ENCODE measurements around the gene NLRP3. TPM values are rescaled to one million over a fixed set of nuclear protein-coding genes. Genes with fewer than 3 reads are reported as not detected.
"Not testable (repeated sequence)": the region's sequence is repeated elsewhere in the genome, so short reads cannot be mapped to it uniquely, and the experiment has no call there.

Gene NLRP3
- total RNA-seq, 1 donor from 2014 or later, result not detected

DNA sequence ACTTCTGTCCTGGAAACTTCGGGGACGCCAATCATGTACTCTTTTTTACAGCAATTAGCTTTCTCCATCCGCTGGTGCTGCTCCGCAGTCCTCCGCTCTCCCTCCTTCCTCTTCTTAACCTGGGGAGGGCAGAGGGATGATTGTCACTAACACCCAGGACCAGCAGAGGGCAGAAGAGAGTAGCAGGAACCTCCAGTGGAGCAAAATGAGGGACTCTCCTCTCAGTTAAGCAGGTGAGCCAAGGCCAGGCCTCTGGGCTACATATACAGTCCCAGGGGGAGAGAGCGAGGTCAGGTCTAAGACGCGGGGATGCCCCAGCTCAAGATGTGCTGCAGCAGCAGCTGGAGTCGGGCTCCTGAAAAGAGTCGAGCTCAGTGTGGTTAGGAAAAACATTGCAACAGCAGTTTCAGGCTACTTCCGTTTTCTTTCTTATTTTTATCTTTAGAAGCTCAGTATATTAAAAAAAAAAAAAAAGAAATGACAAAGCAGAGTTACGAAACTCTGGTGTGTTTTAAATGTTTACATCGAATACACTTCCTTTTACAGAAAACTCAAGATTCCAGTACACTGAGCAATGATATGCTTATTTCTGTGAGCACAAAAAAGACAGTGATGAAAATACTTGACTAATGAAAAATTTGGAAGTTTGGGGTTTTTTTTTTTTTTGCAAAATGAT lies 25.7 kb upstream of the NLRP3 start:
- peak; percentile 19 for DNase-seq (ENCODE audit: low read depth, low spot score)

DNA sequence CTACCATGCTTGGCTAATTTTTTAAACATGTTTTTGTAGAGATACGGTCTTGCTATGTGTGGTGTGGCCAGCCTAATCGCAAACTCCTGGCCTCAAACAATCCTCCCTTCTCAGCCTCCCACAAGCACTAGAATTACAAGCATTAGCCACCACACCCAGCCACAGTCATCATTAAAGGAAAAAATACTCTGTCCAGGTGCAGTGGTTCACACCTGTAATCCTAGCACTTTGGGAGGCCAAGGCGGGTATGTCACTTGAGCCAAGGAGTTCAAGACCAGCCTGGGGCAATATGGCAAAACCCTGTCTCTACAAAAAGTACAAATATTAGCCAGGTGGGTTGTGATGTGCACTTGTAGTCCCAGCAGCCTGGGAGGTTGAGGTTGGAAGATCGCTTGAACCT lies 25.0 kb upstream of the NLRP3 start:
- DNase-seq (ENCODE audit: low read depth, low spot score), result no peak

DNA sequence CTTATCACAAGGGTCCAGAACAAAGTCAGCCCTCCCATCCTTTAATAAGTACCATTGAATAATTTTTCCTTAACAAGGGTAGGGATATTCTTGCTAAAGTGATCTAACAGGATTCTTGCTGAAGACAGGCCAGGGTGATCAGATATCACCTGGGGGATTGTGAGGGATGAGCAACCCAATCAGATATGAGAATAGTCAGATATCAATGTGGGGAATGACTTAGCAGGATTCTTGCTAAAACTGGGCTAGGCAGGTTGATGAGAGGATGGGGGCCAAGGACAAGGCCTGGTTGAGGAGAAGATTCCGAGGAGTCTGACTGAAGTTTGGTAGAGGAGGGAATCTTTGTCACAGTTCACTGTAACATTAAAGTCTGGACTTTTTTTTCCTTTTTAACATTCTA lies 23.9 kb upstream of the NLRP3 start:
- DNase-seq (ENCODE audit: low read depth, low spot score), result no peak

DNA sequence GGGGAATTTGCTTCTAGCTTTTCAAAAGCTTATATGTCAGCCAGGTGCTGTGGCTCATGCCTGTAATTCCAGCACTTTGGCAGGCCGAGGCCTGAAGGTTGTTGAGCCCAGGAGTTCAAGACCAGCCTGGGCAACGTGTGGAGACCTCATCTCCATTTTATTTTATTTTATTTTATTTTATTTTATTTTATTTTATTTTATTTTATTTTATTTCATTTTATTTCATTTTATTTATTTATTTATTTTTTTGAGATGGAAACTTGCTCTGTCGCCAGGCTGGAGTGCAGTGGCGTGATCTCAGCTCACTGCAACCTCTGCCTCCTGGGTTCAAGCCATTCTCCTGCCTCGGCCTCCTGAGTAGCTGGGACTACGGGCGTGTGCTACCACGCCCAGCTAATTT lies 20.9 kb upstream of the NLRP3 start:
- not testable (repeated sequence) for DNase-seq (ENCODE audit: low read depth, low spot score)

DNA sequence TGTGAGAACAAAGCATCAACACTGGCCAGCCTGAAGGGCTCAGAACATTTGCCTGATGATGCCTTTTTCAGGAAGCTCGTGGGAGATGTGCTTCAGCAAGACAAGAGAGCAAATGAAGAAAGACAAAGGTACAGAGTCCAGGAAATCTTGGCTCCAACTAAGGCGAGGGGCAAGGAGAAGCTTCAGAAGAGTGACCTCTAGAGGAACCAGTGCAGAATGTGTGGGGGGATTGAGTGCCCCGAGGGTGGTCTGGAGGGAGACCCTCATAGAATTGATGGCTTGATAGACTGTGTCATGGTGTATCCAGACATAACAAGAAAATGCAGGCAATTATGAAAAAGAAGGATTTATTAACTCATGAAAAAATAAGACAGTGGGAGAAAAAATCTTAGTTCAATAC lies 15.3 kb upstream of the NLRP3 start:
- DNase-seq (ENCODE audit: low read depth, low spot score), result no peak

DNA sequence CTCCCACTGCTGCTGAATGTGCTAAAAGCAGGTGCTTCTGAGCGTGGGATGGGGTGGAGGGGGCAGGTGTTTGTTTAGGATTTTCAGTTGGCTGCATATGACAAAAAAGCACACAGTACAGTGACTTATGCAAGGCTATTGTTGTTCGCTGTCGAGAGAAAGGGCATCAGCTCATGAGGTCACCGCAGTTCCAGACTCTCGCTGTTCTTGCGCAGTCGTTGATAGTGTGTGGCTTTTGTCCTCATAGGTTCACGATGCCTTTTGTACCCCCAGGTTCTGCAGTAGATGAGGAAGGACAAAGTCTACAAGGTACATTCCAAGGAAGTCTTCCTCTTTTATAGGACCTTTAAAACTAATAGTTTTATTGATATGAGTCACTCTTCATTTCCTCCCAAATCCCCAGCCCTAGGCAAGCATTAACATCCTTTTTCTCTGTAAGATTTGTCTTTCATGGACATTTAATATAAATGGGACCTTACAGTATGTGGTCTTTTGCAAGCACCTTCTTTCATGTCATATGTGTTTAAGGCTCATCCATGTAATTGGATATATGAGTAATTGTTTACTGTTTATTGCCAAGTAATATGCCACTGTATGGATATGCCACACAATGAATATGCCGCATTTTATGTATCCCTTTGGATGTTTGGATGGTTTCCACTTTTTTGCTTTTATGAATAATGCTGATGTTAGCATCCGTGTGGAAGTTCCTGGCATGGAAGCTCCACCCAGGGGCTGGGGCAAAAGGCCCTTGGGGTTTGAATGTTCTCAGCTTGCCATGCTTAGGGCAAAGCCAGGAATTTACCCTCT lies 14.5 kb upstream of the NLRP3 start:
- no peak for DNase-seq (ENCODE audit: low read depth, low spot score)

DNA sequence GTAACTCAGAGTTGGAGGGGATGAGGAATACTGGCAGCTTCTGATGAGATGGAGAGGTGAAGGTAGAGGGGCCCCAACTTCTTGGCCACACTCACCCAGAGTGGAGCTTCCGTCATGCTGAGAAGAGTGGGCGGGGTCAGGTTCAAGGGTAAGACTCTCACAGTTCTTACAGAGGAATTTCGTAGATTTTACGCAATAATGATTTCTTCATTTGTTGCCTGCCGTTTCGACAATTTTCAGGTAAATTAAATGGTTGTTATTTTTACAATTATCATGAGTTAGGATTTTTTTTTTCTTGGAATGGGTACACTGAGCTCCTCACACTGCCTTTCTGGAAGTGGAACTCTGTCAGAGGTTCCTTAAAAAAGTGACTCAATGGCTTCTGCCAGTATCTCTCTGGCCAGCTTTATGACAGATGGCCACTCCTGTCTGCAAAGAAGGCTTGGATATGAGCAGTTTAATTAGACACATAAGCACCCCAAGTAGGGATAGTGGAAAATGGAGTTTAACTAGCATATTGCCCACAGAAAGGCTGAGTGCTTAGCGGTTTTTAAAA lies 13.8 kb upstream of the NLRP3 start:
- DNase-seq (ENCODE audit: low read depth, low spot score), result no peak

DNA sequence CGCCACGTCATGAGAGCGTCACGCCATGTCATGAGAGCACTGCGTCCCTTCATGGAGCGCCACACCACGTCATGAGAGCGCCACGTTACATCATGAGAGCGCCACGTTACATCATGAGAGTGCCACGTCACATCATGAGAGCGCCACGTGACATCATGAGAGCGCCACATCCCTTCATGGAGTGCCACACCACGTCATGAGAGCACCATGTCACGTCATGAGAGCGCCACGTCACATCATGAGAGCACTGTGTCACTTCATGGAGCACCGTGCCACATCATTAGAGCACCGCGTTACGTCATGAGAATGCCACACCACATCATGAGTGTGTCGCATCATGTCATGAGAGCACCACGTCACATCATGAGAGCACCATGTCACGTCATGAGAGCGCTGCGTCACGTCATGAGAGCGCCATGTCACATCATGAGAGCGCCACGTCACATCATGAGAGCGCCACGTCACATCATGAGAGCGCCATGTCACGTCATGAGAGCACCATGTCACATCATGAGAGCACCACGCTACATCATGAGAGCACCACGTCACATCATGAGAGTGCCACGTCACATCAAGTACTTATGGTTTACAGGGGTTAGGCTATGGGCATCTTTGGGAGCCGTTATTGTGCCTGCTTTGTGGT lies 9.8 kb upstream of the NLRP3 start:
- no peak for DNase-seq (ENCODE audit: low read depth, low spot score)

DNA sequence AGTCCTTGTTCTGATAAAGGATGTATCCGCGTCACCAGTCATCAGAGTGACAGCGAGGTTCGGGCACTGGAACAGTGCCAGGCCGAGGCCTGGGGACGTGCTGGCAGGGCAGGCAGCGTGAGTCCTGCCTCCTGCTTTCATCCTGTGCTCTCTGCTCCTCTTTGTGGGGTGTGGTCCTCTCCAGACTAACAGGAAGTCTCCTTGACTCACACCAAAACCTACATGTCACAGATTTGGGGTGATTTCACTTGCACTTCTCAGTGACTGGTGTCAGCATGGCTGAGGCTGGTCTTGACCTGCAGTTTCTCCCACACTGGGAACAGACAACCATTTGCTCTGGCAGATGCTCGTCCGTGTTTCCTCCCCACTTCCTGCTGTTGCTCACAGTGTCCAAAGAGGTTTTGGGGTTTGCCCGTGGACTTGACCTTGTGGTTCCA lies 8.8 kb upstream of the NLRP3 start:
- no peak for DNase-seq (ENCODE audit: low read depth, low spot score)

DNA sequence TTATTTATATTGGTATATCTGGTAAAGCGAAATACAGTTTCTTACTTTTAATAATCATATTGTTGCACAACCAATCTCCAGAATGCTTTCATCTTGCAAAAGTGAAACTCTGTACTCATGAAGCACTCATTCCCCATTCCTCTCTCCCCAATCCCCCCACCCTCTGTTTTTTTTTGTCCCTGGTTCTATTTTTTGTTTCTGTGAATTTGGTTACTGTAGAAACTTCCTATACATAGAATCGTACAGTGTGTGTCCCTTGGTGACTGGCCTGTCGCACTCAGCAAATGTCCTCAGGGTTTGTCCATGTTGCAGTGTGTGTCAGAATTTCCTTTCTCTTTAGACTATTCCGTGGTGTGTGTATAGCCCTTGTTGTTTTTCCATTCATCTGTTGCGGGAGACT lies 7.9 kb upstream of the NLRP3 start:
- DNase-seq (ENCODE audit: low read depth, low spot score), result no peak

DNA sequence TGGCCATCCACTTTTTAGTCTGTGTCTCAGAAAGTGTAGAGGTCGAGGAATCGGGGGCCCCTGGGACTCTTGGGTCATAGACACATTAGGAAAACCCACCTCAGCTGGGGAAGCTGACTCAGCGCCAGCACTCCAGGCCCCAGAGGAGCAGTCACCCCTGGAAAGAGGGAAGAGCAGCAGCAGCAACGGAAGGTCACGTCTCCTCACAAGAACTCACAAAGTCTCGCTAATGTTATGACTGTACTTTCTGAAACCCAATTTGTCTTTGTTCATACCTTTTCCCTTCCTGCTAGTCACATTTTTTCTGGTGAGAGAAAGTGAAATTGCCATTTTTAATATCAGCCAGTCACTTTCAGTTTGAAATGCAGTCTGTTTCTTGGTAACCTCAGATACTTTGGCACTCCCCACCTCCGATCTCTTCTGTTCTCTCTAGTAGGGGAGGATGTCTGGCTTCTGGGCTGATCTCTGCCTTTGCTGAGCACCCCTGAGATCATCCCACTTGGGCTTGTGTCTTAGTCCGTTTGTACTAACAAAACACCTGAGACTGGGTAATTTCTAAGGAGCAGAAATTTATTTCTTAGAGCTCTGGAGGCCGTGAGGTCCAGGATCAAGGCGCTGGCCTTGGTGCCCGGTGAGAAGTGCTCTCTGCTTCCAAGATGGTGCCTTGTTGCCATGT lies 6.0 kb upstream of the NLRP3 start:
- DNase-seq (ENCODE audit: low read depth, low spot score), result no peak

DNA sequence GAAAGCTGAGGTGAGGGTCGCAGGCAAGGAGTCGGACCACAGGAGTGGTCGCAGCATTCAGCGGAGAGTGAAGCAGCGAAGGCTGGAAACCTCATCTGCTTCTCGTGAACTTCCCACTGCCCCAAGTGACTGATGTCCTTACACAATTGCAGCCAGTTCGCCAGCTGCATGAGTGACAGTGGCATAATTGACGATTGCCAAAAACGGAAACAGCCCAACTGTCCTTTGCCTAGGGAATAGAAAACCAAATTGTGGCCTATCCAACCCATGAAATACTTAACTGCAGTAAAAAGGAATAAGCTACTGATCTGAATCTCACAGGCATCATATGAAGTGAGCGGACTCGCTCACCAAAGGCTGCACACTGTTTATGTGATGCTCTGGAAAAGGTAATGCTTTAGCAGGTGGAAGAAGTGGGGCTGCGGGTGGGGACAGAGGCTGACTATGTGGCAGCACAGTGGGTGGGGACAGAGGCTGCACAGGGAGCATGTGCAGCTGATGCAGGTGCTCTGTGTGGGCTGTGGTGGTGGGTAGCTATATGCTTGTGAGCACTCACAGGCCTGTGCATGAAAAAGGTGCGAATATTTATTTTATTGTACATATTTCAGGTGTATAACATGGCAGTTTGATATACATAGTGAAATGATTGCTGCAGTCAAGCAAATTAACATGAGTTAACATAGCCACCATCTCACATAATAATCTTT lies 4.2 kb upstream of the NLRP3 start:
- no peak for DNase-seq (ENCODE audit: low read depth, low spot score)

DNA sequence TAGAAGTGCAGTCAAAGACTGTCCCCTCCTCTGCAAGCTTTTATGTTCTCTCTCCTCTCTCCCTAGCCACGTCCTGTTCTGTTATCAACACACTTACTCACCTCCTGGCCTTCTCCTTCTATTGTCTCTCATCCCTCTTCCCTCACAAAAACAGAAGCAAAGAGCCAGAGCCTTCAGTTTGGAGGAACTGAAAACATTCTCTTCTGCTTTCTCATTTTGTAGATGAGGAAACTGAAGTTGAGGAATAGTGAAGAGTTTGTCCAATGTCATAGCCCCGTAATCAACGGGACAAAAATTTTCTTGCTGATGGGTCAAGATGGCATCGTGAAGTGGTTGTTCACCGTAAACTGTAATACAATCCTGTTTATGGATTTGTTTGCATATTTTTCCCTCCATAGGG lies 1.9 kb downstream of the NLRP3 start:
- no peak for DNase-seq (ENCODE audit: low read depth, low spot score)

DNA sequence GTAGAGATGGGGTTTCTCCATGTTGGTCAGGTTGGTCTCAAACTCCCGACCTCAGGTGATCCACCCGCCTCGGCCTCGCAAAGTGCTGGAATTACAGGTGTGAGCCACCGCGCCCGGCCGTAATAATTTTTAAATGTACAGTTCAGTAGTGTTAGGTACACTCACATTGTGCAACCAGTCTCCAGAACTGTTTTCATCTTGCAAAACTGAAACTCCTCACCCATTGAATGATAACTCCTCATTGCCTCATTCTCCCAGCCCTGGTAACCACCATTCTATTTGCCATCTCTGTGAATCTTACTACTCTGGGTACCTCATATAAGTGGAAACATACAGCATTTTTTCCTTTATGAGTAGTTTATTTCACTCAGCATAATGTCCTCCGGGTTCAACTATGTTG lies 3.4 kb downstream of the NLRP3 start:
- DNase-seq (ENCODE audit: low read depth, low spot score), result no peak

DNA sequence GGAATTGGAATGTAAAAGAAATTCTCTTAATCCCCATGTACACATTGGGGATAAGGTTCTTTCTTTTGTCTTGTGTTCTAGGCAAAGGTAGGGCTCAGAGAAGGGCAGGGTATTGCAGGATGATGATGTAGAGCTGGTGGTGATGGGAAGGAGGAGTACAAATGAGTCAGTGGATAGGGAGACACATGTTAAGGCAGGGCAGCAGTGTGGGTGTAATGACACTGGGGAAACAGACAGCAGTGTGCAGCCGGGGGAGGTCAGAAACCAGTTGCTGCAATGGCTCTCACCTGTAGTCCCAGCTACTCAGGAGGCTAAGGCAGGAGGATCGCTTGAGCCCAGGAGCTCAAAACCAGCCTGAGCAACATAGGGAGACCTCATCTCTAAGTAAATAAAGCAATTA lies 5.1 kb downstream of the NLRP3 start:
- DNase-seq (ENCODE audit: low read depth, low spot score), result no peak

DNA sequence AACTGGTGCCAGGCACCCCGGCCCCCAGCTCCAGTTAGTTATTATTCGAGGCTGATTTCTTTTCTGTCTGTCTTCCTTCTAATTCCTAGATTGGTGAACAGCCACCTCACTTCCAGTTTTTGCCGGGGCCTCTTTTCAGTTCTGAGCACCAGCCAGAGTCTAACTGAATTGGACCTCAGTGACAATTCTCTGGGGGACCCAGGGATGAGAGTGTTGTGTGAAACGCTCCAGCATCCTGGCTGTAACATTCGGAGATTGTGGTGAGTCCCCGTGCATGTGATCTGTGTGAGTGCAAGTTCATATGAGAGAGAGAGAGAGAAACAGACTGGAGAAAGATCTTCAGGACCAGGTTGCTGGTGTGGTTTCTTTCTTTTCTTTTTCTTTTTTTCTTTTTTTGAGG lies 13.5 kb downstream of the NLRP3 start:
- DNase-seq (ENCODE audit: low read depth, low spot score), result no peak

DNA sequence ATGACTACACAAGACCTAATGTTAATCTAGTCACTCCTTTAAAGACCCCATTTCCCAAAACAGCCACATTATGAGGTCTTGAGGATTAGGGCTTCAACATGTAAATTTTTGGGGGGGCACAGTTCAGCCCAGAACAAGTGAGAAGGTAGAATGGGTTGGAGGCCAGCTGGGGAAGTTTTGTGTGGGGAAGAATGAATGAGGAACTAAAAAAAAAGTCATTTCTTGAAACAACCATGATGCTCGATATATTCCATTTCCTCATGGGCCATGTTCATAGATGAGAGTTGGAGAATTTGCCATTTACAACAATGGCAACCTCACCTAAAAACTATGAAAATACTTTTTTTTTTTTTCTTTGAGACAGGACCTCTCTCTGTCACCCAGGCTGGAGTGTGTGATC lies 14.5 kb downstream of the NLRP3 start:
- no peak for DNase-seq (ENCODE audit: low read depth, low spot score)

DNA sequence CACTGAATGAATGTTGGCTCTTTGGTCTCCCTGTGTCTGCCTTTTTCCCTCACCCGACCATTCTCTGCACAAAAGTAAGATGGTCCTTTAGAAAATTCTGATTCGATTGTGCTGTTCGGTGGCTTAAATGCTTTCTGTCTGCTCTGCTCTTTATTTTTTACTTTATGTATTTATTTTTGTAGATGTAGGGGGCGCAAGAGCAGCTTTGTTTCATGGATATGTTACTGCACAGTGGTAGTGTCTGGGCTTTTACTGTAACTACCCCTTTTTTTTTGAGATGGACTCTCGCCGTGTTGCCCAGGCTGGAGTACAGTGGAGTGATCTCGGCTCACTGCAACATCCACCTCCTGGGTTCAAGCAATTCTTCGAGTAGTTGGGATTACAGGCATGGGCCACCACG lies 15.7 kb downstream of the NLRP3 start:
- no peak for DNase-seq (ENCODE audit: low read depth, low spot score)

DNA sequence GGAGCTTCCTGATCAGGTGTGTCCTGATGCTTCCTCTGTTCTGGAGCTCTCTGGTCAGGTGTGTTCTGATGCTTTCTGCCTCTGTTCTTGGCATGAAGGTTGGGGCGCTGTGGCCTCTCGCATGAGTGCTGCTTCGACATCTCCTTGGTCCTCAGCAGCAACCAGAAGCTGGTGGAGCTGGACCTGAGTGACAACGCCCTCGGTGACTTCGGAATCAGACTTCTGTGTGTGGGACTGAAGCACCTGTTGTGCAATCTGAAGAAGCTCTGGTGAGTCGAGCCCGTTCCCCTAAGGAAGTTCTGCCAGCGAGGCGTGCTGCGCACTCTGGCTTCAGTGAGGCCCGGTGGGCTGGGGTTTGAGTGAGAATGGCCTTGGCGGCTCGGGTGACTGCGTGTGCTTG lies 18.0 kb downstream of the NLRP3 start:
- no peak for DNase-seq (ENCODE audit: low read depth, low spot score)

DNA sequence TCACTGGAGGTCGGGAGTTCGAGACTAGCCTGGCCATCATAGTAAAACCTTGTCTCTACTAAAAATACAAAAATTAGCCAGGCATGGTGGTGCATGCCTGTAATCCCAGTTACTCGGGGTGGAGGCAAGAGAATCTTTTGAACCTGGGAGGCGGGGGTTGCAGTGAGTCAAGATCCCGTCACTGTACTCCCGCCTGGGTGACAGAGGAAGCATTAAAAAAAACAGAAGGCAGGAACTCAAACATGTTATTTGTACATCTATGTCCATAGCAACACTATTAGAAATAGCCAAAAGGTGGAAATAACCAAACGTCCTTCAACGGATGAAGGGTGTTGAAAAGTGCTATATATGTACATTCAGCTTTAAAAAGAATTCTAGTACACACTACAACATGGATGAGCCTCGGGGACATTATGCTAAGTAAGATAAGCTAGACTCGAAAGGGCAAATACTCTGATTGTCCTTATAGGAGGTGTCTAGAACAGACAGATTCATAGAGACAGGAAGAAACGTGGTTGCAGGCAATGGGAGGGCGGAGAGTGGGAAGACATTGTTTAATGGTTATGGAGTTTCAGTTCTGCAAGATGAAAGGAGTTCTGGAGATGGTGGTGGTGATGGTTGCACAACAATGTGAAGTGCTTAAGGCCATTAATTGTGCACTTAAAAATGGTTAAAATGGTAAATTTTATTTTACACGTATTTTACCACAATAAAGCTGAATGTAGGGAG lies 19.2 kb downstream of the NLRP3 start:
- no peak for DNase-seq (ENCODE audit: low read depth, low spot score)

All from pulmonary artery endothelial cell (primary cell).